SU-DHL-6 (cell line): ENCODE data around the gene QSOX2.

ENCODE experiments used
- H2AFZ ChIP-seq: fragments of 200-600 bp; sonication (generic); 2 replicates; pipeline ENCODE4 v1.6.1; 2014; ENCODE audit warnings: low read depth, mild to moderate bottlenecking, moderate library complexity, mixed read lengths, antibody characterized with exemption, low read length; ENCODE audit not compliant: severe bottlenecking
- H3F3A ChIP-seq: fragments of 200-600 bp; shearing (Covaris generic); 2 replicates; pipeline ENCODE4 v1.6.0; 2016; ENCODE audit warnings: antibody characterized with exemption, mild to moderate bottlenecking; ENCODE audit not compliant: insufficient read depth
- H3K27ac ChIP-seq: fragments of 200-600 bp; sonication (generic); 2 replicates; pipeline ENCODE4 v1.5.1; 2016; ENCODE audit warnings: low read depth, mild to moderate bottlenecking, low read length, moderate library complexity, mixed read lengths
- H3K27me3 ChIP-seq: fragments of 200-600 bp; sonication (generic), shearing (Covaris generic); 2 replicates; pipeline ENCODE4 v1.6.0; 2014; ENCODE audit warnings: mild to moderate bottlenecking, low read length
- H3K36me3 ChIP-seq: fragments of 200-600 bp; sonication (generic); 2 replicates; pipeline ENCODE4 v1.6.1; 2014; ENCODE audit warnings: mild to moderate bottlenecking, low read length, mixed read lengths
- H3K4me2 ChIP-seq: fragments of 300-600, 200-600 bp; shearing (Covaris generic), sonication (generic); 2 replicates; pipeline ENCODE4 v1.6.0; 2014; ENCODE audit warnings: low read length, low read depth, mild to moderate bottlenecking; ENCODE audit not compliant: poor library complexity, severe bottlenecking
- H3K4me3 ChIP-seq: fragments of 200-600 bp; sonication (generic); 2 replicates; pipeline ENCODE4 v1.5.1; 2014; ENCODE audit warnings: antibody characterized with exemption, low read length, mild to moderate bottlenecking, mixed read lengths; ENCODE audit not compliant: insufficient read depth, poor library complexity, severe bottlenecking
- H3K79me2 ChIP-seq: fragments of 200-600 bp; sonication (generic); 2 replicates; pipeline ENCODE4 v1.6.1; 2014; ENCODE audit warnings: mild to moderate bottlenecking, low read length, moderate library complexity; ENCODE audit not compliant: insufficient read depth
- H3K9ac ChIP-seq: fragments of 200-600 bp; sonication (generic); 2 replicates; pipeline ENCODE4 v1.7.0; 2014; ENCODE audit warnings: mild to moderate bottlenecking, low read length
- H3K9me2 ChIP-seq: fragments of 200-600 bp; sonication (generic); replicated peaks from 2 replicates; pipeline ENCODE4 v1.6.1; 2014; ENCODE audit warnings: low read length; ENCODE audit not compliant: insufficient read depth
- H3K9me3 ChIP-seq: fragments of 200-600 bp; sonication (generic); 2 replicates; pipeline ENCODE4 v1.6.1; 2014; ENCODE audit warnings: low read length, mixed read lengths; ENCODE audit not compliant: insufficient read depth
- H4K20me1 ChIP-seq: fragments of 200-600 bp; sonication (generic); 2 replicates; pipeline ENCODE4 v1.6.1; 2014; ENCODE audit warnings: low read depth, mild to moderate bottlenecking, antibody characterized with exemption, low read length, moderate library complexity, mixed read lengths
- CTCF ChIP-seq: fragments of 200-600 bp; sonication (generic); IDR thresholded peaks from one replicate; pipeline ENCODE4 v1.5.1; 2017; ENCODE audit warnings: antibody characterized with exemption, mild to moderate bottlenecking, low read length, moderate library complexity; ENCODE audit not compliant: insufficient read depth, poor library complexity, severe bottlenecking
- EZH2phosphoT487 ChIP-seq: fragments of 200-600 bp; sonication (generic), shearing (Covaris generic); conservative IDR thresholded peaks from 2 replicates; pipeline ENCODE4 v1.6.1; 2018; ENCODE audit warnings: mild to moderate bottlenecking, antibody characterized with exemption, low read length, moderate library complexity, mixed read lengths

Gene QSOX2

GRCh38 chr9:136254381-136255165 is 9.0 kb upstream of the QSOX2 start:
- no peaks in the 10 kb centered on the region for H3K79me2 ChIP-seq
- H3F3A ChIP-seq: no peaks in the 10 kb centered on the region
- H3K27me3 ChIP-seq: no peaks in the 10 kb centered on the region
- H3K36me3 ChIP-seq: no peaks in the 10 kb centered on the region
- no peak overlapping the region for H3K27ac ChIP-seq
- H3K9me3 ChIP-seq: no peaks in the 10 kb centered on the region
- TF ChIP-seq EZH2phosphoT487: no peak
- TF ChIP-seq CTCF: no peak
- no peak overlapping the region for H2AFZ ChIP-seq
- no peak overlapping the region for H3K4me3 ChIP-seq
- H3K4me2 ChIP-seq: no peak overlapping the region
- H3K9ac ChIP-seq: no peak overlapping the region
- H3K9me2 ChIP-seq: no peaks in the 10 kb centered on the region
- H4K20me1 ChIP-seq: no peaks in the 10 kb centered on the region

- no peaks in the 10 kb centered on the region for H3K9me3 ChIP-seq
- H3K4me3 ChIP-seq: no peak overlapping the region
- TF ChIP-seq CTCF: no peak
- no peak for TF ChIP-seq EZH2phosphoT487
- H4K20me1 ChIP-seq: no peaks in the 10 kb centered on the region
- no peaks in the 10 kb centered on the region for H3K36me3 ChIP-seq
- H3K4me2 ChIP-seq: no peak overlapping the region
- no peaks in the 10 kb centered on the region for H3K9me2 ChIP-seq
- no peak overlapping the region for H2AFZ ChIP-seq
- H3K79me2 ChIP-seq: no peaks in the 10 kb centered on the region
- H3F3A ChIP-seq: no peaks in the 10 kb centered on the region
- no peak overlapping the region for H3K27ac ChIP-seq
- no peaks in the 10 kb centered on the region for H3K27me3 ChIP-seq
- H3K9ac ChIP-seq: no peak overlapping the region
These were observed 7.9 kb upstream of the QSOX2 start for GRCh38 chr9:136253246-136254130.

- no peaks in the 10 kb centered on the region for H3F3A ChIP-seq
- H3K4me2 ChIP-seq: no peak overlapping the region
- H3K27me3 ChIP-seq: no peaks in the 10 kb centered on the region
- no peak overlapping the region for H3K9ac ChIP-seq
- H4K20me1 ChIP-seq: no peaks in the 10 kb centered on the region
- H3K9me3 ChIP-seq: no peaks in the 10 kb centered on the region
- H3K27ac ChIP-seq: no peak overlapping the region
- TF ChIP-seq CTCF (no peak), EZH2phosphoT487 (no peak)
- no peaks in the 10 kb centered on the region for H3K36me3 ChIP-seq
- no peak overlapping the region for H2AFZ ChIP-seq
- no peaks in the 10 kb centered on the region for H3K9me2 ChIP-seq
- no peak overlapping the region for H3K4me3 ChIP-seq
- no peaks in the 10 kb centered on the region for H3K79me2 ChIP-seq
These were observed 7.2 kb upstream of the QSOX2 start for GRCh38 chr9:136252846-136253245.
